ENCODE measurements around the gene PWWP2B. TPM values are rescaled to one million over a fixed set of nuclear protein-coding genes. Genes with fewer than 3 reads are reported as not detected.

The PWWP2B gene
- total and polyA plus RNA-seq, 5 experiments from 2014 or later: 1.2 to 10.2 (median 2.9) TPM

- H3K27me3 Mint-ChIP-seq: no peaks in the 10 kb centered on the region
- no peak for DNase-seq
- peaks cover 0 to 4% (median 0%) of the 10 kb centered on the region in 3 donors for H3K36me3 Mint-ChIP-seq
- no peaks in the 10 kb centered on the region for H3K9me3 Mint-ChIP-seq
- H3K4me1 Mint-ChIP-seq: peaks cover 18 to 42% (median 23%) of the 10 kb centered on the region in 4 donors
- POLR2A ChIA-PET: interaction anchor here (0.8 kb wide), 1 partner anchor 9 kb away, joined by 3 read pairs; no protein-coding TSS in a partner anchor
- H3K4me3 Mint-ChIP-seq: no peak overlapping the region
- no peak for ATAC-seq
- peak overlapping the region in 1 of 10 donors; percentile 31 for H3K27ac Mint-ChIP-seq
These were observed 17.5 kb downstream of the PWWP2B start for GRCh38 chr10:132414402-132415016.

GRCh38 chr10:132415255-132415654 lies 18.3 kb downstream of the PWWP2B start:
- Mint-ChIP-seq H3K4me1 (peaks cover 14 to 41% (median 22%) of the 10 kb centered on the region in 4 donors), H3K36me3 (peaks cover 0 to 4% (median 0%) of the 10 kb centered on the region in 3 donors), H3K4me3 (peak overlapping the region in 1 of 10 donors; percentile 31), H3K9me3 (no peaks in the 10 kb centered on the region), H3K27ac (peak overlapping the region in 5 of 10 donors; percentile 27 to 85 (median 38)), H3K27me3 (no peaks in the 10 kb centered on the region)
- ATAC-seq: no peak
- no peak for DNase-seq
- POLR2A ChIA-PET: interaction anchor here (0.8 kb wide), 1 partner anchor 9 kb away, joined by 3 read pairs; no protein-coding TSS in a partner anchor

- Mint-ChIP-seq H3K9me3 (no peaks in the 10 kb centered on the region), H3K4me1 (peaks cover 15 to 48% (median 28%) of the 10 kb centered on the region in 4 donors), H3K27ac (peak overlapping the region in 2 of 10 donors; percentile 31 to 60), H3K36me3 (peaks cover 0 to 4% (median 0%) of the 10 kb centered on the region in 3 donors), H3K27me3 (no peaks in the 10 kb centered on the region), H3K4me3 (no peak overlapping the region)
- ATAC-seq (no peak), DNase-seq (no peak)
- POLR2A ChIA-PET: no interaction called here
These were observed 19.0 kb downstream of the PWWP2B start for GRCh38 chr10:132415956-132416355.

GRCh38 chr10:132416566-132417256 lies 19.7 kb downstream of the PWWP2B start:
- Mint-ChIP-seq H3K27ac (no peak overlapping the region), H3K4me1 (peaks cover 15 to 49% (median 33%) of the 10 kb centered on the region in 4 donors), H3K4me3 (no peak overlapping the region), H3K9me3 (no peaks in the 10 kb centered on the region), H3K27me3 (no peaks in the 10 kb centered on the region), H3K36me3 (peaks cover 0 to 4% (median 0%) of the 10 kb centered on the region in 3 donors)
- no peak for DNase-seq
- ATAC-seq: no peak
- POLR2A ChIA-PET: no interaction called here

- H3K9me3 Mint-ChIP-seq: no peaks in the 10 kb centered on the region
These were observed 20.4 kb downstream of the PWWP2B start for GRCh38 chr10:132417257-132417910.

GRCh38 chr10:132417957-132418441 lies 21.0 kb downstream of the PWWP2B start:
- no peaks in the 10 kb centered on the region for H3K9me3 Mint-ChIP-seq
- peaks cover 20 to 53% (median 45%) of the 10 kb centered on the region in 4 donors for H3K4me1 Mint-ChIP-seq
- peaks cover 0 to 4% (median 0%) of the 10 kb centered on the region in 3 donors for H3K36me3 Mint-ChIP-seq
- peak overlapping the region in 3 of 10 donors; percentile 48 to 58 (median 50) for H3K27ac Mint-ChIP-seq
- ATAC-seq (no peak), DNase-seq (no peak)
- POLR2A ChIA-PET: no interaction called here
- H3K4me3 Mint-ChIP-seq: peak overlapping the region in 2 of 10 donors; percentile 45 to 62
- H3K27me3 Mint-ChIP-seq: no peaks in the 10 kb centered on the region

More at GRCh38 chr10:132417257-132417910, 20.4 kb downstream of the PWWP2B start:
- no peak for DNase-seq
- no peak for ATAC-seq
- Mint-ChIP-seq H3K36me3 (peaks cover 0 to 4% (median 0%) of the 10 kb centered on the region in 3 donors), H3K4me3 (no peak overlapping the region), H3K27me3 (no peaks in the 10 kb centered on the region), H3K27ac (peak overlapping the region in 1 of 10 donors; percentile 17), H3K4me1 (peaks cover 15 to 53% (median 39%) of the 10 kb centered on the region in 4 donors)
- POLR2A ChIA-PET: no interaction called here

- Mint-ChIP-seq H3K9me3 (no peaks in the 10 kb centered on the region), H3K27ac (peak overlapping the region in 5 of 10 donors; percentile 48 to 58 (median 50)), H3K36me3 (peaks cover 0 to 4% (median 0%) of the 10 kb centered on the region in 3 donors), H3K4me1 (peaks cover 25 to 60% (median 51%) of the 10 kb centered on the region in 4 donors), H3K4me3 (peak overlapping the region in 2 of 10 donors; percentile 26 to 45), H3K27me3 (no peaks in the 10 kb centered on the region)
- DNase-seq (no peak), ATAC-seq (peak in 1 of 2 donors; percentile 22)
- POLR2A ChIA-PET: interaction anchor here (0.6 kb wide), 1 partner anchor 29 kb away, joined by 3 read pairs; no protein-coding TSS in a partner anchor
These were observed 21.8 kb downstream of the PWWP2B start for GRCh38 chr10:132418527-132419416.

GRCh38 chr10:132419538-132420468 lies 22.8 kb downstream of the PWWP2B start:
- POLR2A ChIA-PET: interaction anchor here (0.6 kb wide), 2 partner anchors 18 to 28 kb away, joined by 3 read pairs; no protein-coding TSS in a partner anchor
- Mint-ChIP-seq H3K4me1 (peaks cover 23 to 57% (median 51%) of the 10 kb centered on the region in 4 donors), H3K4me3 (peak overlapping the region in 2 of 10 donors; percentile 6 to 57), H3K36me3 (peaks cover 0 to 4% (median 0%) of the 10 kb centered on the region in 3 donors), H3K27me3 (no peaks in the 10 kb centered on the region), H3K27ac (peak overlapping the region in 6 of 10 donors; percentile 29 to 67 (median 64)), H3K9me3 (no peaks in the 10 kb centered on the region)
- ATAC-seq: no peak
- DNase-seq: no peak

- ATAC-seq: peak in 1 of 2 donors; percentile 23
These were observed 23.5 kb downstream of the PWWP2B start for GRCh38 chr10:132420469-132420980.

GRCh38 chr10:132420981-132421846 lies 24.2 kb downstream of the PWWP2B start:
- H3K4me3 Mint-ChIP-seq: peak overlapping the region in 7 of 10 donors; percentile 26 to 63 (median 48)
- H3K4me1 Mint-ChIP-seq: peaks cover 17 to 51% (median 45%) of the 10 kb centered on the region in 4 donors
- ATAC-seq (peak; percentile 42 to 60), DNase-seq (no peak)
- no peaks in the 10 kb centered on the region for H3K36me3 Mint-ChIP-seq
- H3K27me3 Mint-ChIP-seq: no peaks in the 10 kb centered on the region
- POLR2A ChIA-PET: interaction anchor here (0.5 to 3.1 kb wide), 3 partner anchors 8 to 198 kb away, joined by 3 to 13 read pairs (median 3); no protein-coding TSS in a partner anchor
- no peaks in the 10 kb centered on the region for H3K9me3 Mint-ChIP-seq
- H3K27ac Mint-ChIP-seq: peak overlapping the region in 8 of 10 donors; percentile 16 to 94 (median 74)

More at GRCh38 chr10:132420469-132420980, 23.5 kb downstream of the PWWP2B start:
- Mint-ChIP-seq H3K4me3 (peak overlapping the region in 2 of 10 donors; percentile 10 to 57), H3K27ac (peak overlapping the region in 6 of 10 donors; percentile 39 to 67 (median 64)), H3K27me3 (no peaks in the 10 kb centered on the region), H3K9me3 (no peaks in the 10 kb centered on the region), H3K36me3 (no peaks in the 10 kb centered on the region), H3K4me1 (peaks cover 17 to 52% (median 48%) of the 10 kb centered on the region in 4 donors)
- POLR2A ChIA-PET: interaction anchor here (0.6 kb wide), 1 partner anchor 17 kb away, joined by 3 read pairs; no protein-coding TSS in a partner anchor
- no peak for DNase-seq
